Spleen (tissue), 11 donors: ENCODE results near the gene PLXNC1. TPM values are rescaled to one million over a fixed set of nuclear protein-coding genes. Genes with fewer than 3 reads are reported as not detected.

Source experiments
- DNase-seq: peaks from one replicate; pipeline ENCODE4 v3.0.0-alpha.2; 2020
- H3K27ac ChIP-seq, 8 donors: fragments of 200-600 bp; sonication (generic) in 7 of 8; 1 replicate in 4 of 8; 2 replicates in 4 of 8; pipeline versions ENCODE4 v1.5.0 to v1.8.0; 2016 to 2021; ENCODE audit warnings: inconsistent platforms in 4 of 8, mild to moderate bottlenecking in 4 of 8, moderate library complexity in 1 of 8
- H3K27me3 ChIP-seq, 7 donors: fragments of 200-600 bp; sonication (generic) in 6 of 7; replicated peaks in 1 of 7; 1 replicate in 4 of 7; 2 replicates in 3 of 7; pipeline versions ENCODE4 v1.5.0 to v1.8.0; 2016 to 2021; ENCODE audit warnings: inconsistent platforms in 3 of 7, mild to moderate bottlenecking in 1 of 7
- H3K36me3 ChIP-seq, 6 donors: fragments of 200-600 bp; sonication (generic) in 5 of 6; 1 replicate in 4 of 6; 2 replicates in 2 of 6; pipeline versions ENCODE4 v1.5.0 to v1.8.0; 2016 to 2021; ENCODE audit warnings: inconsistent platforms in 2 of 6
- H3K4me1 ChIP-seq, 6 donors: fragments of 200-600 bp; sonication (generic) in 5 of 6; 1 replicate in 3 of 6; 2 replicates in 3 of 6; pipeline versions ENCODE4 v1.5.0 to v1.8.0; 2016 to 2021; ENCODE audit warnings: inconsistent platforms in 3 of 6
- H3K4me3 ChIP-seq, 8 donors: fragments of 200-600 bp; sonication (generic) in 7 of 8; 1 replicate in 4 of 8; 2 replicates in 4 of 8; pipeline versions ENCODE4 v1.5.0 to v1.8.0; 2016 to 2021; ENCODE audit warnings: inconsistent platforms in 4 of 8, mild to moderate bottlenecking in 4 of 8, moderate library complexity in 2 of 8
- H3K9me3 ChIP-seq, 8 donors: fragments of 200-600 bp; sonication (generic) in 7 of 8; 1 replicate in 4 of 8; 2 replicates in 4 of 8; pipeline versions ENCODE4 v1.5.0 to v1.8.0; 2016 to 2021; ENCODE audit warnings: inconsistent platforms in 4 of 8
- POLR2A ChIP-seq, 3 donors: fragments of 450-650 bp; IDR thresholded peaks; one replicate each; pipeline ENCODE4 v1.5.1; 2017; ENCODE audit warnings: antibody characterized with exemption in 3 of 3, mild to moderate bottlenecking in 1 of 3
- POLR2AphosphoS5 ChIP-seq, 3 donors: sonication (generic); formaldehyde crosslinking; IDR thresholded peaks; one replicate each; pipeline ENCODE4 v1.5.1; 2017; ENCODE audit warnings: antibody characterized with exemption in 3 of 3
- WGBS, 5 donors: extraction: QIAGEN DNeasy Blood & Tissue Kit in 3 of 5; methylation state at CpG; one replicate each; pipeline versions ENCODE4 v1.1.5 to v1.1.7; 2013 to 2018; 5-methylcytosine and 5-hydroxymethylcytosine counted together
- intact Hi-C: fragments of 100-400 bp; cut with DNase I; formaldehyde crosslinking; loops from one replicate; pipeline ENCODE4 v1.15.0; 2023; ENCODE audit warnings: low total_unique reads
- polyA plus RNA-seq, 3 donors: library from polyadenylated mRNA; stranded (reverse); fragments of 200-250 nt; gene quantifications; one replicate each; pipeline ENCODE4 v1.2.1, GENCODE V29; 2013
- total RNA-seq, 7 donors: library from RNA; depleted of rRNA in 3 of 7; stranded (reverse); fragments of >200 nt in 3 of 7; fragmentation: NEBNext Ultra II Directional in 4 of 7; extraction: Animal tissue kit (Norgen Biotek cat#: 25700) in 4 of 7; gene quantifications; one replicate each; pipeline versions ENCODE4 v1.1.0 to v1.2.1, GENCODE V29; 2016 to 2021
- TF ChIP-seq, protein P1 (sequence below), 11 experiments: fragments of 200-600 bp in 7 of 11; fragments of 450-650 bp in 4 of 11; sonication (generic) in 4 of 11; IDR thresholded peaks in 8 of 11; conservative IDR thresholded peaks in 3 of 11; 1 replicate in 7 of 11; 2 replicates in 4 of 11; pipeline versions ENCODE4 v1.4.0 to v1.8.0; 2016 to 2021; ENCODE audit warnings: antibody characterized with exemption in 11 of 11, inconsistent platforms in 4 of 11, mild to moderate bottlenecking in 1 of 11
- donor health status: healthy with polysubstance abuse.
- donor health status: DM: no; HTN: no; CAD: no; lungs with moderate emphysema.
- donor health status: DM: no; HTN: no; CAD: no.
- donor health status: Bipolar disorder and iron deficiency.
- donor health status: healthy.
- donor health status: DM: no; HTN: no; CAD: no.
- donor health status: DM: yes; HTN: yes; CAD: no.

PLXNC1 gene
- total and polyA plus RNA-seq, 10 donors, result 6.8 to 138 (median 69.7) TPM

GRCh38 chr12:94223842-94224241 lies 75.5 kb downstream of the PLXNC1 start:
- no peak for DNase-seq
- peaks cover 0 to 33% (median 11%) of the 10 kb centered on the region in 6 donors for H3K4me1 ChIP-seq
- H3K27me3 ChIP-seq, result no peaks in the 10 kb centered on the region
- intact Hi-C loops, result no loop called here
- H3K36me3 ChIP-seq, result peaks cover 0 to 92% (median 28%) of the 10 kb centered on the region in 6 donors
- H3K27ac ChIP-seq, result no peak overlapping the region
- 90 to 99% (median 95%) methylated on average over 7 of the region's 7 CpGs for WGBS, 5 donors
- H3K4me3 ChIP-seq, result no peak overlapping the region
- TF ChIP-seq, protein P1, sequence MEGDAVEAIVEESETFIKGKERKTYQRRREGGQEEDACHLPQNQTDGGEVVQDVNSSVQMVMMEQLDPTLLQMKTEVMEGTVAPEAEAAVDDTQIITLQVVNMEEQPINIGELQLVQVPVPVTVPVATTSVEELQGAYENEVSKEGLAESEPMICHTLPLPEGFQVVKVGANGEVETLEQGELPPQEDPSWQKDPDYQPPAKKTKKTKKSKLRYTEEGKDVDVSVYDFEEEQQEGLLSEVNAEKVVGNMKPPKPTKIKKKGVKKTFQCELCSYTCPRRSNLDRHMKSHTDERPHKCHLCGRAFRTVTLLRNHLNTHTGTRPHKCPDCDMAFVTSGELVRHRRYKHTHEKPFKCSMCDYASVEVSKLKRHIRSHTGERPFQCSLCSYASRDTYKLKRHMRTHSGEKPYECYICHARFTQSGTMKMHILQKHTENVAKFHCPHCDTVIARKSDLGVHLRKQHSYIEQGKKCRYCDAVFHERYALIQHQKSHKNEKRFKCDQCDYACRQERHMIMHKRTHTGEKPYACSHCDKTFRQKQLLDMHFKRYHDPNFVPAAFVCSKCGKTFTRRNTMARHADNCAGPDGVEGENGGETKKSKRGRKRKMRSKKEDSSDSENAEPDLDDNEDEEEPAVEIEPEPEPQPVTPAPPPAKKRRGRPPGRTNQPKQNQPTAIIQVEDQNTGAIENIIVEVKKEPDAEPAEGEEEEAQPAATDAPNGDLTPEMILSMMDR (IDR thresholded peaks at IDR 0.05 in 8 of 11, conservative IDR thresholded peaks at IDR 0.05 in 3 of 11), result no peak
- TF ChIP-seq POLR2A (IDR thresholded peaks at IDR 0.05) (no peak), POLR2AphosphoS5 (IDR thresholded peaks at IDR 0.05) (no peak)
- H3K9me3 ChIP-seq, result no peaks in the 10 kb centered on the region

GRCh38 chr12:94225506-94225905 lies 77.1 kb downstream of the PLXNC1 start:
- H3K4me3 ChIP-seq, result no peak overlapping the region
- H3K4me1 ChIP-seq, result peaks cover 0 to 39% (median 17%) of the 10 kb centered on the region in 6 donors
- no peak for TF ChIP-seq POLR2AphosphoS5 (IDR thresholded peaks at IDR 0.05)
- no peaks in the 10 kb centered on the region for H3K9me3 ChIP-seq
- 88 to 94% (median 91%) methylated on average over 9 of the region's 9 CpGs for WGBS, 5 donors
- no peaks in the 10 kb centered on the region for H3K27me3 ChIP-seq
- H3K36me3 ChIP-seq, result peaks cover 0 to 99% (median 27%) of the 10 kb centered on the region in 6 donors
- intact Hi-C loops, result no loop called here
- no peak for DNase-seq
- H3K27ac ChIP-seq, result no peak overlapping the region

- no peaks in the 10 kb centered on the region for H3K9me3 ChIP-seq
- H3K36me3 ChIP-seq, result peaks cover 0 to 99% (median 25%) of the 10 kb centered on the region in 6 donors
- TF ChIP-seq POLR2AphosphoS5 (IDR thresholded peaks at IDR 0.05) (no peak), POLR2A (IDR thresholded peaks at IDR 0.05) (no peak)
- TF ChIP-seq, protein P1 (IDR thresholded peaks at IDR 0.05 in 8 of 11, conservative IDR thresholded peaks at IDR 0.05 in 3 of 11), result no peak
- DNase-seq, result no peak
- H3K27ac ChIP-seq, result no peak overlapping the region
- intact Hi-C loops, result no loop called here
- H3K27me3 ChIP-seq, result no peaks in the 10 kb centered on the region
- H3K4me1 ChIP-seq, result peaks cover 0 to 39% (median 18%) of the 10 kb centered on the region in 6 donors
- no peak overlapping the region for H3K4me3 ChIP-seq
- WGBS, 5 donors, result 84 to 95% (median 91%) methylated on average over 5 of the region's 5 CpGs
Measured at GRCh38 chr12:94225947-94226630, 77.7 kb downstream of the PLXNC1 start.

DNA sequence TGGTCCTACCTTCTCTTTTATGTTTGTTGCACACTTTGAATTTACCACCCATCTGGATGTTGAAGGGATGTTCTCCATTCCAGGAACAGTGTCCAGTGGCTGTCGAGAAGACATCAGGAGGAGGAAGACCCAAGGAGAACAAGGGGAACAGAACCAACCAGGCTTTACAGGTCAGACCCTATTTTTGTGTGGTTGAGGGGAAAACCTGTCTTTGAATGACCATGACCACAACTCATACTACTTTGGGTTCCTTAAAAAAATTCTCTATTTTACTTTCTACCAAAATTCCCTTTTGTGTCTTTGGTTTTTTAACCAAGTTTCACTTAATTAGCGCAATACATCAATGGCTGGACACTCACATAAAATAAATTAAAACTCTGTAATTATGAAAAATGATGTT lies 78.7 kb downstream of the PLXNC1 start:
- no peak overlapping the region for H3K27ac ChIP-seq
- no peaks in the 10 kb centered on the region for H3K27me3 ChIP-seq
- intact Hi-C loops, result no loop called here
- TF ChIP-seq, protein P1 (IDR thresholded peaks at IDR 0.05 in 8 of 11, conservative IDR thresholded peaks at IDR 0.05 in 3 of 11), result no peak
- H3K9me3 ChIP-seq, result no peaks in the 10 kb centered on the region
- WGBS, 5 donors, result 69 to 86% (median 81%) methylated on average over 2 of the region's 2 CpGs
- no peak for DNase-seq
- peaks cover 0 to 35% (median 16%) of the 10 kb centered on the region in 6 donors for H3K4me1 ChIP-seq
- no peak overlapping the region for H3K4me3 ChIP-seq
- peaks cover 0 to 99% (median 25%) of the 10 kb centered on the region in 6 donors for H3K36me3 ChIP-seq
